WI38 (cell line): ENCODE data around the gene TTYH2.

Source experiments
- H3K4me3 ChIP-seq: 2 replicates; pipeline ENCODE4 v1.5.1; 2011; ENCODE audit warnings: low read depth, mild to moderate bottlenecking, control low read depth, low read length
- CTCF ChIP-seq: IDR thresholded peaks from 2 replicates; pipeline ENCODE4 v1.5.1; 2012; ENCODE audit warnings: low read depth, mild to moderate bottlenecking, control low read depth, low read length

TTYH2 gene

DNA sequence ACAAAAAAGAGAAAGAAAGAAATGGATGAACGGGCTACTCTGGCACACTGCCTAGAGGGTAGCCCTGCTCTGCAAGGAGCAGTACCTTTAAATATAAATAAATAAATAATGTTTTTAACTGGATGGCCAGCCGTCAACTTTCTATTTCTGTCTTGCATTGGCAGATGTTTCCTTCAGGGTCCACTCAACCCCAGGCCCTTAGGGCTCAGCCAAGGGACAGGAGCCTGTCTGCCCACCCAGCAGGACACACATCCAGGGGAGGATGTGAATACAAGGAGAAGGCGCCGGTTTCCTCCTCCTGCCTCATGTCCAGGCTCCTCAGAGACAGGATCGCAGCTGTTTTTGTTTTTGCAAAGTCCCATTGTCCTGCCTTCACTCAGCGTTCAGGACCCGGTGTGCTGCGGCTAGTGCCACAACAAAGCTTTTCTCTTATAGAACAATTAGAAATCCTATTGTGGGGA lies 22.6 kb downstream of the TTYH2 start:
- TF ChIP-seq CTCF, result no peak
- H3K4me3 ChIP-seq, result no peak overlapping the region

- TF ChIP-seq CTCF, result no peak
- no peak overlapping the region for H3K4me3 ChIP-seq
Measured at GRCh38 chr17:74237321-74237720, 23.9 kb downstream of the TTYH2 start.

DNA sequence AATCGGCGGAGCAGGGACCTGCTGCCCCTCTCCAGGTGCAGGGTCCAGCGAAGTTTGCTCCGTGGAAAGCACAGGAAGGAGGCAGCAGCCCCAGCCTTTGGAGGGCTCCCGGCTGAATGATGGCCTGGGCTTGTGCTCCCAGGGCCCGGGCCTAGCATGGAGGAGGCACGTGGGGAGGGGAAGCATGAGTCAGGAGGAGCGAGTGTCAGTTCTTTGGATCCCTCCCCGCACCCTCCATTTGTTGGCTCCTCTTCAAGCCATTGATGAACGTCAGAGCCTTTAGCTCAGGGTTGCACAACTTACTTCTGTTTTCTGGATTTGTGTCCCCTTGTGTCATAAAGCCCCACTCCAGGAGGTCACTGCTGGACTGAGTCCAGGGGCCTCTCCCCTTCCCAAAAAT lies 25.8 kb downstream of the TTYH2 start:
- TF ChIP-seq CTCF, result no peak
- H3K4me3 ChIP-seq, result no peak overlapping the region

DNA sequence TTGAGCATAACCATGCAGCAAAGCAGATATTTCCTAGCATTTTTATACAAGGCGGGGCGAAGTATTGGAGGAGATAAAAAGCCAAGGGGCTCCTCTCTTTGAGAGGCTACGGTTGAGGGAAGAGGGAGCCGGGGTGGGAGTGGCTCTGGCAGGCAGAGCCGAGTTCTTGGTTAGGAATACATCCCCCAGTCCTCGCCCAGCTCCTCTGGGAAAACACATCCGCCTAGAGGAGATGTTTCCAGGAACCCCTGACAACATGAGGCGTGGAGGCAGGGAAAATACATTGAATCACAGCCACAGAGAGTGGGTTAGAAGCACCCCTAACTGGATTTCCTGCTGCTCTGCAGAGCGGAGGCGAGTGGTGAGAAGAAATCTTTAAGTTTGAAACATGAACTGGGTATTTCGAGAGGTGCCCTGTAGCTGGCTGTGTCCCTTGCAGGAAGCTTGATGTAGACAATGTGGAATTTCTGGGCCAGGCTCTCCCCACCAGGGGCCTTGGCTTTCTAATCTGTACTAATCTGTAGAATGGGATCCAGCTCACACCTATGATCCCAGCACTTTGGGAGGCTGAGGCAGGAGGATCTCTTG lies 27.3 kb downstream of the TTYH2 start:
- H3K4me3 ChIP-seq, result no peak overlapping the region
- no peak for TF ChIP-seq CTCF

DNA sequence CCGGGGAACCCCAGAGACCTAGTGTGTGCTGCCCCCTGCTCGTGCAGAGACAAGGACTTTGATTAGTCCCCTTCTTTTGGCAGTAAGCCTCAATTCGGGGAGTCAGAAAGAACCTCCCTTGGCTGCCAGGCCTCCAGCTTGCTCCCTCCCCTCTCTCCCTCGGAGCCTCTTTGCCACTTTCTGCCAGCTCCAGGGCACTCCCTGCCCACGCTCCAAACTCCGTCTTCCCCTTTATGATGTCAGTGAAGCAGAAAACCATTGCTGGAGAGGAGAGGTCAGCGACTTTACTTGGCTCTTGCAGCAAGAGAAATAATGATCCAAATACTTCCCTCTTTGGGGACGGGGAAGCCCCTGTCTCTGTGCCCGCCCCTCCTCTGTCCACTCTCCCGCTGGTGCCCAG lies 28.1 kb downstream of the TTYH2 start:
- TF ChIP-seq CTCF, result no peak

DNA sequence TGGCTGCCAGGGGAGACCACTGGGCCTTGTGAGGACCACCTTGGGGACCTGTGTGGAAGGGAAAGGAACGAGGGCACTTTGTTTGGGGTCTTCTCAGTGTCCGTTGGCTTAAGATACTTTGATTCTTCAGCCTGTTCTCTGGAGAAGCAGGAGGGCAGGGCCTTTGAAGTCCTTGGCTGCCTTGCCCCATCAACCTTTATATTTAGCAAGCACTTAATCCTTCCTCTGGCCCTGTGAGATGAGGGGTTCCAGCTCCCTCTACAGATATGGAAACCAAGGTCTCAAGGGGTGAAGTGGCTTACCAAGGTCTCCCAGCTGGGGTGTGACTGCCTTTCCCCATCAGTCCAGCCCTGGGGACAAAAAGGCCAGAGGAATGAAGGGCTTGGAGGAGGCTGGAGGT lies 28.5 kb downstream of the TTYH2 start:
- H3K4me3 ChIP-seq, result no peak overlapping the region

More for the DNA sequence above, 28.1 kb downstream of the TTYH2 start:
- H3K4me3 ChIP-seq, result no peak overlapping the region

More for the DNA sequence above, 28.5 kb downstream of the TTYH2 start:
- no peak for TF ChIP-seq CTCF
